ENCODE results near the gene ZNF74.

GRCh38 chr22:20426259-20426615 is 32.3 kb downstream of the ZNF74 start:
- TF ChIP-seq ISL1 (CRISPR knock-in tag; IDR thresholded peaks at IDR 0.05) (no peak), CREB5 (CRISPR knock-in tag; IDR thresholded peaks at IDR 0.05; ENCODE audit: low read depth) (no peak), ARNTL (CRISPR knock-in tag; IDR thresholded peaks at IDR 0.05; ENCODE audit: borderline replicate concordance, low read depth) (no peak), BACH2 (CRISPR knock-in tag; IDR thresholded peaks at IDR 0.05; ENCODE audit: borderline replicate concordance) (no peak), CSDC2 (CRISPR knock-in tag; IDR thresholded peaks at IDR 0.05) (no peak), ZFP3 (CRISPR knock-in tag; IDR thresholded peaks at IDR 0.05) (no peak), ZFP30 (CRISPR knock-in tag; IDR thresholded peaks at IDR 0.05) (no peak)
- TF ChIP-seq, protein P1, sequence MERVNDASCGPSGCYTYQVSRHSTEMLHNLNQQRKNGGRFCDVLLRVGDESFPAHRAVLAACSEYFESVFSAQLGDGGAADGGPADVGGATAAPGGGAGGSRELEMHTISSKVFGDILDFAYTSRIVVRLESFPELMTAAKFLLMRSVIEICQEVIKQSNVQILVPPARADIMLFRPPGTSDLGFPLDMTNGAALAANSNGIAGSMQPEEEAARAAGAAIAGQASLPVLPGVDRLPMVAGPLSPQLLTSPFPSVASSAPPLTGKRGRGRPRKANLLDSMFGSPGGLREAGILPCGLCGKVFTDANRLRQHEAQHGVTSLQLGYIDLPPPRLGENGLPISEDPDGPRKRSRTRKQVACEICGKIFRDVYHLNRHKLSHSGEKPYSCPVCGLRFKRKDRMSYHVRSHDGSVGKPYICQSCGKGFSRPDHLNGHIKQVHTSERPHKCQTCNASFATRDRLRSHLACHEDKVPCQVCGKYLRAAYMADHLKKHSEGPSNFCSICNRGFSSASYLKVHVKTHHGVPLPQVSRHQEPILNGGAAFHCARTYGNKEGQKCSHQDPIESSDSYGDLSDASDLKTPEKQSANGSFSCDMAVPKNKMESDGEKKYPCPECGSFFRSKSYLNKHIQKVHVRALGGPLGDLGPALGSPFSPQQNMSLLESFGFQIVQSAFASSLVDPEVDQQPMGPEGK (CRISPR knock-in tag; IDR thresholded peaks at IDR 0.05; ENCODE audit: borderline replicate concordance): no peak
